IPS-20b (cell line): Measurements from ENCODE around the gene CDH26.

ENCODE experiments used
- H3K27ac ChIP-seq: one replicate; pipeline ENCODE4 v1.5.1; 2013; ENCODE audit warnings: low read length
- H3K27me3 ChIP-seq: 2 replicates; pipeline ENCODE4 v1.6.1; 2013; ENCODE audit warnings: mild to moderate bottlenecking, low read length, inconsistent platforms; ENCODE audit not compliant: insufficient read depth
- H3K36me3 ChIP-seq: 2 replicates; pipeline ENCODE4 v1.6.1; 2013; ENCODE audit warnings: low read depth, mild to moderate bottlenecking, inconsistent platforms, low read length, moderate library complexity; ENCODE audit not compliant: insufficient read depth
- H3K4me1 ChIP-seq: 2 replicates; pipeline ENCODE4 v1.6.1; 2013; ENCODE audit warnings: mild to moderate bottlenecking, control low read depth, inconsistent platforms, low read length, moderate library complexity; ENCODE audit not compliant: insufficient read depth
- H3K4me3 ChIP-seq: 2 replicates; pipeline ENCODE4 v1.5.1; 2013; ENCODE audit warnings: mild to moderate bottlenecking, low read length, inconsistent platforms
- H3K9ac ChIP-seq: 2 replicates; pipeline ENCODE4 v1.6.1; 2013; ENCODE audit warnings: low read depth, mild to moderate bottlenecking, inconsistent platforms, low read length, moderate library complexity
- H3K9me3 ChIP-seq: 2 replicates; pipeline ENCODE4 v1.6.1; 2013; ENCODE audit warnings: mild to moderate bottlenecking, low read depth, low read length, inconsistent platforms; ENCODE audit not compliant: insufficient read depth

Gene CDH26

DNA sequence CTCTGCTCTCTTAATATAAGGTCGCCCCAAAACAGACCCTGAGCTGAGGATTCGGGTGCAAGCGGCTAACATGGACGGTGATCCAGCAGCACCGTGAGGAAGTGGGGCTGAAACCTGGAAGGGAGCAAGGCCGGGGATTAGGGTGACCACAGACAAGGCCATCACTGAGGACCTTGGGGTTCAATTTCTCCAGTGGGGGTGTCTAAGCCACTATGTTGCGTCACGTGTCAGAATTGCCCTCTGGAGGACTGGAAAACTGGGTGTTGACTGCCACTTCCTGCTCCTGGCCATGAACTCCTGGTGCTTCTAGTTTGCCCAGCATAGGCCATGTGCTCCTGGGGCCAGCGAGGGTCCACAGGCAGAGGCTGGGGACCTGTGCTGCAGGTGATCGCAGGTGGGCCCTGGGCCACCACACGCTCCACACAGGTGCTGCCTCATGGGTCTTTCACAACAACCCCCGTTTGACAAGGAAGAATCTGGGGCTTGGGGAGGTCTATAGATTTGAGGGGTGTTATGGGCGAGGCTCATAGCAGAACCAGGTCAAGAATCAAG lies 101.9 kb downstream of the CDH26 start:
- Histone ChIP-seq H3K9me3 (no peaks in the 10 kb centered on the region), H3K4me1 (peaks cover 4% of the 10 kb centered on the region; the same call in 1 of the 2 replicates), H3K27me3 (no peaks in the 10 kb centered on the region), H3K27ac (no peak overlapping the region), H3K9ac (no peak overlapping the region), H3K36me3 (no peaks in the 10 kb centered on the region), H3K4me3 (no peak overlapping the region)

DNA sequence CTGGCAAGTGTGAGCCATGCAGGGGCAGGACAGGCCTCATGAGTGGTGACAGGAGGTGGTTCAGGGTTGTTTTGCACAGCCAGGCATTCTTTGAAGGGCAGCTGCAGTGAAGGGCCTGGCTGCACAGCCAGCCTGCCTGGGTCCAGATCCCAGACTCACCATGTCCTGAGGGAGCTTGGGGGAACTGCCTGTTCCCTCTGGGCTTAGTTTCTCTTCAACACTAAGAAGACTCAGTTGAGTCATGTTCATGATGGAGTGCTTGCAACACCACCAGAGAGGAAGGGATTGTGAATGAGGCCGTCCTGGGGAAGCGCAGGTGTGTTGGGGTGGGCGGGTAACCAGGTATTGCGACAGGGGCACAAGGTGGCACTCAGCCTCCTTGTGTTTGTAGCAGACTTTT lies 102.4 kb downstream of the CDH26 start:
- Histone ChIP-seq H3K27ac (no peak overlapping the region), H3K9ac (no peak overlapping the region), H3K9me3 (no peaks in the 10 kb centered on the region)

DNA sequence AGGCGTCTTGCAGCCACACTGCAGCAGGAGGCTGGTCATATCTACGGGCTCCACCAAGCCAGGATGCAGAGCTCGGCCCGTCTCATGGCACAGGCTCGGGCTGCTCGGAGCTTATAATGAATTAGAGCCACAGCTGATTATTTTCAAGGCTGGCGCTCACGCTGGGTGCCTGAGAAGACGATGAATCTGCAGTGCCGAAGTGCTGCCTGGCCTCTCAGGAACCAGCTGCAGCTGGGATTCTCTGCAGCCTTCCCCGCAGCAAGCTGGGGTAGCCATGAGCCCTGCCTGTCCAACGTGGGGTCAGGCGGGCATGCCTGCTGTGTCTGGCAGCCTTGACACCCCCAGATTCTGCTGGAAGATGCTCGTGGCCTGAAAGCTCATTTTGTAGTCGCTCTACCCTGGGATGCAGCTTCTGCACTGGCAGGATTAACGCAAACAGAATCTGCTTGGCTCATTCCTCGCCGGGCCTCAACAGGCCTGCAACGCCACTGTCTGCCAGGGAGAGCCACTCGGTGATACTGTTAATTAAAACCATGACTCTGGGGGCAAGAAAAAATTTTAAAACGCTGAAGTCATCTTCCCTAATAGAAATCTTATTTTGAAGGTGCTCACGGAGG lies 104.3 kb downstream of the CDH26 start:
- no peak overlapping the region for H3K9ac ChIP-seq
- H3K36me3 ChIP-seq = no peaks in the 10 kb centered on the region
- H3K4me1 ChIP-seq = peaks cover 4% of the 10 kb centered on the region; the same call in 1 of the 2 replicates
- no peaks in the 10 kb centered on the region for H3K27me3 ChIP-seq
- H3K9me3 ChIP-seq = no peaks in the 10 kb centered on the region
- H3K4me3 ChIP-seq = no peak overlapping the region
- H3K27ac ChIP-seq = no peak overlapping the region

More for the DNA sequence above, 102.4 kb downstream of the CDH26 start:
- Histone ChIP-seq H3K27me3 (no peaks in the 10 kb centered on the region), H3K4me1 (peaks cover 4% of the 10 kb centered on the region; the same call in 1 of the 2 replicates), H3K36me3 (no peaks in the 10 kb centered on the region), H3K4me3 (no peak overlapping the region)

DNA sequence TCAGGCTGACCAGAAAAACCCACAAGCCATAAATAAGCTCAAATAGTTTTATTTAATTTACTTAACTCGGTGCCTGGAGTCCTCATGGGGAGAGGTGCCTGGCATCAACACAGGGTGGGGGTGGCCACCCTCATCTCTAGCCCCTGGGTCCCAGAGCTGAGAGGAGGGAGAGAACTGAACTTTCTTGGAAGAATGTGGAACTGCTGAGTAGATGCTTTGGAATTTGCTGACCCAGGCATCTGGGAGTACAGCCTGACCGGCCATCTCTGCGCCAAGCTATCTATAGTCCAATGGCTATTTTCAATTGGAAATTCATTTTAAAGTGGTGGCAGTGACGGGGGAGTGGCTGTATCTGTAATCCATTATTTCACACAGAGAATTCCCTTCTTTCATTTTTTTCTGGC lies 104.8 kb downstream of the CDH26 start:
- H3K27me3 ChIP-seq = no peaks in the 10 kb centered on the region
- no peak overlapping the region for H3K27ac ChIP-seq
- peaks cover 4% of the 10 kb centered on the region; the same call in 1 of the 2 replicates for H3K4me1 ChIP-seq
- no peaks in the 10 kb centered on the region for H3K9me3 ChIP-seq
- no peak overlapping the region for H3K4me3 ChIP-seq
- H3K9ac ChIP-seq = no peak overlapping the region
- no peaks in the 10 kb centered on the region for H3K36me3 ChIP-seq

DNA sequence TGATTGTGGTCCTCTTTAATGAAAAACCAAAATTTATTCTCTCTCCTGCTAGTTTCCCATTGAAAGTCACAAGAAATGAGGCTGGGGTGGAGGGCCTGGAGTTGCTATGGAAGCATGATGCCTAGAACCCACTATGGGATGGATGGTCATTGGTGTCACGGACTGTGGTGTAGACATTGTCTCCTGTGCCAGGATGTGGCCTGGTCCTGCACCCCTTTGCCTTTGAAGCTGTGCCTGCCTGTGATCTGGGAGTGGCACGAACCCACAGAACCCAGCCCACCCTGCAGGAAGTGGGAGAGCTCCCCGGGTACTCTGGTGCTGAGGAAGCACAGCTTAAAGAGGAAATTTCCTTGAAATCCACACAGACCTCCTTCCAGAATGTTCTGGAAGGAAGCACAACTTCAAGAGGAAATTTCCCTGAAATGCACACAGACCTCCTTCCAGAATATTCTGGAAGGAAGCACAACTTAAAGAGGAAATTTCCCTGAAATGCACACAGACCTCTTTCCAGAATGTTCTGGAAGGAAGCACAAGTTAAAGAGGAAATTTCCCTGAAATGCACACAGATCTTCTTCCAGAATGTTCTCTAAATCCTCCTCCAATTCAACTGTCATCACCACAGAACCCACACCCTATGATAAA lies 105.6 kb downstream of the CDH26 start:
- Histone ChIP-seq H3K9ac (no peak overlapping the region), H3K27ac (no peak overlapping the region), H3K4me3 (no peak overlapping the region), H3K27me3 (0 out of 2 replicates have a peak, but pooled peaks cover 3% of the 10 kb centered on the region), H3K9me3 (no peaks in the 10 kb centered on the region), H3K36me3 (no peaks in the 10 kb centered on the region), H3K4me1 (no peaks in the 10 kb centered on the region)
